Osteoblast (primary cell): Measurements from ENCODE around the gene TENM4. TPM values are rescaled to one million over a fixed set of nuclear protein-coding genes. Genes with fewer than 3 reads are reported as not detected.

Experiments used
- DNase-seq: peaks from one replicate; pipeline ENCODE4 v3.0.0; 2011; ENCODE audit warnings: low spot score, mixed read lengths; ENCODE audit not compliant: insufficient read length; ENCODE audit errors: missing footprints
- H2AFZ ChIP-seq: 2 replicates; pipeline ENCODE4 v1.6.0; 2011; ENCODE audit warnings: mild to moderate bottlenecking, low read length
- H3K27ac ChIP-seq: 2 replicates; pipeline ENCODE4 v1.5.1; 2011; ENCODE audit warnings: mild to moderate bottlenecking, low read depth, low read length, moderate library complexity
- H3K27me3 ChIP-seq: 2 replicates; pipeline ENCODE4 v1.6.0; 2012; ENCODE audit warnings: mild to moderate bottlenecking, control low read depth, inconsistent platforms, low read length, moderate library complexity; ENCODE audit not compliant: insufficient read depth
- H3K36me3 ChIP-seq: 2 replicates; pipeline ENCODE4 v1.5.1; 2011; ENCODE audit warnings: mild to moderate bottlenecking, low read length, control low read depth, moderate library complexity; ENCODE audit not compliant: insufficient read depth
- H3K4me1 ChIP-seq: 2 replicates; pipeline ENCODE4 v1.5.1; 2011; ENCODE audit warnings: mild to moderate bottlenecking, low read length, control low read depth, moderate library complexity; ENCODE audit not compliant: insufficient read depth
- H3K4me2 ChIP-seq: 2 replicates; pipeline ENCODE4 v1.6.0; 2011; ENCODE audit warnings: mild to moderate bottlenecking, low read length; ENCODE audit not compliant: insufficient read depth
- H3K4me3 ChIP-seq: fragments of 200-600 bp; sonication (generic); 3 replicates; pipeline ENCODE4 v1.5.1; 2012; ENCODE audit warnings: mild to moderate bottlenecking, low read length, inconsistent platforms; ENCODE audit not compliant: insufficient read depth
- H3K79me2 ChIP-seq: 2 replicates; pipeline ENCODE4 v1.6.0; 2012; ENCODE audit warnings: mild to moderate bottlenecking, low read length, control low read depth, inconsistent platforms; ENCODE audit not compliant: insufficient read depth
- H3K9me3 ChIP-seq: 2 replicates; pipeline ENCODE4 v1.5.1; 2011; ENCODE audit warnings: low read depth, low read length, control low read depth
- H4K20me1 ChIP-seq: 2 replicates; pipeline ENCODE4 v1.6.0; 2012; ENCODE audit warnings: mild to moderate bottlenecking, low read length, control low read depth; ENCODE audit not compliant: insufficient read depth
- total RNA-seq: library from RNA; depleted of rRNA; stranded (reverse); fragments of >200 nt; gene quantifications from 2 replicates; pipeline ENCODE4 v1.2.3, GENCODE V29; 2012
- TF ChIP-seq, protein P1 (sequence below): IDR thresholded peaks from 2 replicates; pipeline ENCODE4 v1.5.1; 2011; ENCODE audit warnings: mild to moderate bottlenecking, low read depth, low read length, moderate library complexity; ENCODE audit errors: extremely low read depth

The TENM4 gene
- total RNA-seq, 1 donor = 63.3 TPM

DNA sequence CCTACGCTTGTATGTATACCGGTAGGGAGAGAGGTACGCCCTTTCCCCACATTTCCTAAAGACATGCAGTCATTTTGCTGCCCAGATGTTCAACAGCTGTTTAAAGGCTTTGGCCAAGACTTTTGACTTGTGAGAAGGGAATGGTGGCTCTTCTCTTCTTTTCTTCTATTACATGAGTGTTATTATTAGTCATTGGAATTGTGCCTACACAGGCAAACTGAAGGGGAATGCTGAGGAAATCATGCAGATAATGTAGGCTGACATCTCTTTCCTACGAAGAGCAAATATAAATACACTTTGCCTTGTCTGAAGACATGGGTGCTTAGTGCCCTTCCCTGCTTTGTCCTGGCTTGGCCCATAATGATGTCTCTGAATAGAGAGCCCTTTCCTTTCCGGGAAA is 671.9 kb downstream of the TENM4 start:
- no peaks in the 10 kb centered on the region for H3K9me3 ChIP-seq
- H3K27me3 ChIP-seq = no peaks in the 10 kb centered on the region
- no peak overlapping the region for H3K4me3 ChIP-seq
- H4K20me1 ChIP-seq = no peaks in the 10 kb centered on the region
- H3K36me3 ChIP-seq = no peaks in the 10 kb centered on the region
- H2AFZ ChIP-seq = no peak overlapping the region
- TF ChIP-seq, protein P1, sequence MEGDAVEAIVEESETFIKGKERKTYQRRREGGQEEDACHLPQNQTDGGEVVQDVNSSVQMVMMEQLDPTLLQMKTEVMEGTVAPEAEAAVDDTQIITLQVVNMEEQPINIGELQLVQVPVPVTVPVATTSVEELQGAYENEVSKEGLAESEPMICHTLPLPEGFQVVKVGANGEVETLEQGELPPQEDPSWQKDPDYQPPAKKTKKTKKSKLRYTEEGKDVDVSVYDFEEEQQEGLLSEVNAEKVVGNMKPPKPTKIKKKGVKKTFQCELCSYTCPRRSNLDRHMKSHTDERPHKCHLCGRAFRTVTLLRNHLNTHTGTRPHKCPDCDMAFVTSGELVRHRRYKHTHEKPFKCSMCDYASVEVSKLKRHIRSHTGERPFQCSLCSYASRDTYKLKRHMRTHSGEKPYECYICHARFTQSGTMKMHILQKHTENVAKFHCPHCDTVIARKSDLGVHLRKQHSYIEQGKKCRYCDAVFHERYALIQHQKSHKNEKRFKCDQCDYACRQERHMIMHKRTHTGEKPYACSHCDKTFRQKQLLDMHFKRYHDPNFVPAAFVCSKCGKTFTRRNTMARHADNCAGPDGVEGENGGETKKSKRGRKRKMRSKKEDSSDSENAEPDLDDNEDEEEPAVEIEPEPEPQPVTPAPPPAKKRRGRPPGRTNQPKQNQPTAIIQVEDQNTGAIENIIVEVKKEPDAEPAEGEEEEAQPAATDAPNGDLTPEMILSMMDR = no peak
- H3K79me2 ChIP-seq = no peaks in the 10 kb centered on the region
- H3K4me2 ChIP-seq = no peak overlapping the region
- no peak overlapping the region for H3K27ac ChIP-seq
- H3K4me1 ChIP-seq = no peaks in the 10 kb centered on the region
- DNase-seq = no peak

- DNase-seq = no peak
- TF ChIP-seq, protein P1 = no peak
These were observed 672.5 kb downstream of the TENM4 start for GRCh38 chr11:78768345-78768744.

DNA sequence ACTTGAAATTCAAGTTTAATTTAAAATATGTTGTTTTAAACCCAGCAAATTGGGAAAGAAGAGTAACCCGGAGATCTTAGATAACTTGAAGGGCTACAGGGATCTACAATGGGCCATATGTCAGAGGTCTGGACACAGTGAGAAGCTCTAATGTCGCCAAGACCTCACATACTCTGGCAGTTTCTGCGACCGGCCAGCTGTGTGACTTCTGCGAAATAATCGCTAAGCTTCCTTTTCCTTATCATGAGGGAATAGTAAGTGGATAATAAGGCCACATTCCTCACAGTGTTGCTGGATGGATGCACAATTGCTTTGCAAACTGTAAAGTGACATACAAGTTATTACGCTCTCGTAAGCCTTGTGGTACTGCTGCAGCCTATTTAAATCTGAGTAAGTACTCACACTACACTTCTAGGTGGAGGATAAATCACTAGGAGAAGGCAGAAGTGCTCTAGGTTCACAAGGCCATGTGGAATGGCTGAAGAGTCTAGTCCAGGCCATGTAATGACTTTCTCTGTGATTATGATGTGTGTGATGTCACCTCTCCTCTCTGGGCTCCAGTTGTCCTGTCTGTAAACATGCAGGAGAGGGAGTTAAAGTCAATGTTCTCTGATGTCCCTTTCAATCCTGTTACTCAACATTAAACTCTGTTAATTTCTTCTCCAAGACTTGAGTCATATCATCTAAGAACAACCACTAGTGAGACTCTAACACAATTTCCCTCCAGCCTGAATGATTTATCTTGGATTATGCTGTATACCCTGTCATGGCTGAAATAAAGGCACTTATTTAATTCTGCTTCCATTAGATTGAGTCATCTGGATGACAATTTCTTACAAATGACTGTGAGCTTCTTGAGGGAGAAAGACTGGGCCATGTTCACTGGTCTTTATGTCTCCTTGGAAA is 673.5 kb downstream of the TENM4 start:
- no peaks in the 10 kb centered on the region for H3K27me3 ChIP-seq
- no peaks in the 10 kb centered on the region for H4K20me1 ChIP-seq
- TF ChIP-seq, protein P1 = no peak
- no peaks in the 10 kb centered on the region for H3K4me1 ChIP-seq
- no peaks in the 10 kb centered on the region for H3K79me2 ChIP-seq
- H2AFZ ChIP-seq = no peak overlapping the region
- H3K9me3 ChIP-seq = no peaks in the 10 kb centered on the region
- H3K4me3 ChIP-seq = no peak overlapping the region
- H3K4me2 ChIP-seq = no peak overlapping the region
- H3K36me3 ChIP-seq = no peaks in the 10 kb centered on the region
- DNase-seq = no peak
- H3K27ac ChIP-seq = no peak overlapping the region

More at GRCh38 chr11:78768345-78768744, 672.5 kb downstream of the TENM4 start:
- H3K36me3 ChIP-seq = no peaks in the 10 kb centered on the region
- H3K4me2 ChIP-seq = no peak overlapping the region
- no peak overlapping the region for H3K27ac ChIP-seq
- H3K4me1 ChIP-seq = no peaks in the 10 kb centered on the region
- H3K4me3 ChIP-seq = no peak overlapping the region
- no peak overlapping the region for H2AFZ ChIP-seq
- H4K20me1 ChIP-seq = no peaks in the 10 kb centered on the region
- H3K79me2 ChIP-seq = no peaks in the 10 kb centered on the region
- H3K9me3 ChIP-seq = no peaks in the 10 kb centered on the region
- no peaks in the 10 kb centered on the region for H3K27me3 ChIP-seq

GRCh38 chr11:78764946-78765345 is 675.9 kb downstream of the TENM4 start:
- Histone ChIP-seq H3K79me2 (no peaks in the 10 kb centered on the region), H3K4me3 (no peak overlapping the region), H3K36me3 (no peaks in the 10 kb centered on the region), H2AFZ (no peak overlapping the region), H3K4me1 (no peaks in the 10 kb centered on the region), H3K9me3 (no peaks in the 10 kb centered on the region), H3K4me2 (no peak overlapping the region), H3K27me3 (peaks cover 2% of the 10 kb centered on the region), H4K20me1 (no peaks in the 10 kb centered on the region), H3K27ac (no peak overlapping the region)
- TF ChIP-seq, protein P1 = no peak
- no peak for DNase-seq
